ENCODE measurements around the gene LMBR1L. TPM values are rescaled to one million over a fixed set of nuclear protein-coding genes. Genes with fewer than 3 reads are reported as not detected.

Gene LMBR1L
- 100 to 1,000 TPM; 262 to 294 (median 271) TPM for total RNA-seq
- total RNA-seq (2013) = 73.9 TPM

- no peaks in the 10 kb centered on the region for H3K36me3 Mint-ChIP-seq
- H3K4me3 ChIP-seq (ENCODE audit: low read length) = peak within 1 kb of the TSS; percentile 96
- H3K9me3 ChIP-seq (ENCODE audit: control insufficient read depth, insufficient read depth, low read length) = no peaks in the 10 kb centered on the region
- intact Hi-C loops (cut with micrococcal nuclease) = loop anchor here (1.0 to 5.0 kb wide), 3 partner anchors 20 to 48 kb away; partner anchors contain the start of gene KMT2D
- DNase-seq = peak; percentile 94 to 99
- ATAC-seq = peak; percentile 91 to 98 (median 91)
- no peaks in the 10 kb centered on the region for H3K27me3 ChIP-seq (ENCODE audit: control insufficient read depth, insufficient read depth, low read length)
- WGBS (ENCODE audit: insufficient coverage) = 0% methylated on average over 43 of the region's 43 CpGs
- peak within 1 kb of the TSS; percentile 100 for H3K4me3 Mint-ChIP-seq
- peak; percentile 44 for TF ChIP-seq CTCF (IDR thresholded peaks at IDR 0.05)
- H3K9me3 Mint-ChIP-seq = no peaks in the 10 kb centered on the region
- H3K4me1 Mint-ChIP-seq = peaks cover 28 to 42% of the 10 kb centered on the region in 2 donors
- H3K36me3 ChIP-seq (ENCODE audit: control insufficient read depth, insufficient read depth, low read length) = peaks cover 6% of the 10 kb centered on the region
- H3K27ac Mint-ChIP-seq = peak within 1 kb of the TSS; percentile 98
- H3K27ac ChIP-seq (ENCODE audit: low read length) = peak within 1 kb of the TSS; percentile 94
- H3K4me1 ChIP-seq (ENCODE audit: control insufficient read depth, insufficient read depth, low read length) = peaks cover 24% of the 10 kb centered on the region
- no peaks in the 10 kb centered on the region for H3K27me3 Mint-ChIP-seq (ENCODE audit: low read depth in 2 of 2)
Observed at GRCh38 chr12:49110464-49111155, at the start of gene LMBR1L. TSS of gene LMBR1L (minus strand) at chr12:49110847. CDS start at chr12:49110555, 292 bp downstream.

- TF ChIP-seq CTCF (IDR thresholded peaks at IDR 0.05) = no peak
- DNase-seq = no peak
- no peak overlapping the region for H3K27ac Mint-ChIP-seq
- intact Hi-C loops (cut with micrococcal nuclease) = no loop called here
- no peak overlapping the region for H3K4me3 Mint-ChIP-seq
- Histone ChIP-seq H3K27ac (ENCODE audit: low read length) (peak overlapping the region; percentile 19), H3K9me3 (ENCODE audit: control insufficient read depth, insufficient read depth, low read length) (no peaks in the 10 kb centered on the region), H3K4me3 (ENCODE audit: low read length) (peak overlapping the region; percentile 5), H3K4me1 (ENCODE audit: control insufficient read depth, insufficient read depth, low read length) (peaks cover 8% of the 10 kb centered on the region), H3K27me3 (ENCODE audit: control insufficient read depth, insufficient read depth, low read length) (no peaks in the 10 kb centered on the region), H3K36me3 (ENCODE audit: control insufficient read depth, insufficient read depth, low read length) (no peaks in the 10 kb centered on the region)
- H3K9me3 Mint-ChIP-seq = no peaks in the 10 kb centered on the region
- H3K4me1 Mint-ChIP-seq = no peaks in the 10 kb centered on the region
- H3K36me3 Mint-ChIP-seq = no peaks in the 10 kb centered on the region
- no peaks in the 10 kb centered on the region for H3K27me3 Mint-ChIP-seq (ENCODE audit: low read depth in 2 of 2)
- ATAC-seq = no peak
- WGBS (ENCODE audit: insufficient coverage) = 62% methylated on average over 2 of the region's 2 CpGs
Observed at GRCh38 chr12:49160399-49160798, 49.8 kb upstream of the LMBR1L start.

- H3K27me3 ChIP-seq (ENCODE audit: control insufficient read depth, insufficient read depth, low read length) = no peaks in the 10 kb centered on the region
- no peaks in the 10 kb centered on the region for H3K27me3 Mint-ChIP-seq (ENCODE audit: low read depth in 2 of 2)
Observed at GRCh38 chr12:49154221-49154620, 43.6 kb upstream of the LMBR1L start.

More at GRCh38 chr12:49154221-49154620, 43.6 kb upstream of the LMBR1L start:
- Mint-ChIP-seq H3K4me3 (no peak overlapping the region), H3K36me3 (no peaks in the 10 kb centered on the region), H3K27ac (no peak overlapping the region), H3K9me3 (no peaks in the 10 kb centered on the region), H3K4me1 (peaks cover 0 to 5% of the 10 kb centered on the region in 2 donors)
- no peak for DNase-seq
- H3K4me1 ChIP-seq (ENCODE audit: control insufficient read depth, insufficient read depth, low read length) = no peaks in the 10 kb centered on the region
- H3K27ac ChIP-seq (ENCODE audit: low read length) = no peak overlapping the region
- H3K4me3 ChIP-seq (ENCODE audit: low read length) = no peak overlapping the region
- intact Hi-C loops (cut with micrococcal nuclease) = no loop called here
- 56% methylated on average over 3 of the region's 3 CpGs for WGBS (ENCODE audit: insufficient coverage)
- no peak for ATAC-seq
- no peak for TF ChIP-seq CTCF (IDR thresholded peaks at IDR 0.05)
- H3K36me3 ChIP-seq (ENCODE audit: control insufficient read depth, insufficient read depth, low read length) = no peaks in the 10 kb centered on the region
- H3K9me3 ChIP-seq (ENCODE audit: control insufficient read depth, insufficient read depth, low read length) = no peaks in the 10 kb centered on the region

Measured in natural killer cell (primary cell).